H1 (cell line): ENCODE data around the gene RASGRP1. TPM values are rescaled to one million over a fixed set of nuclear protein-coding genes. Genes with fewer than 3 reads are reported as not detected.

Experiments used
- CHD1 ChIP-seq: IDR thresholded peaks from 2 replicates; pipeline ENCODE4 v1.6.1; 2012; ENCODE audit warnings: low read depth, low read length, improper control_type of control experiment
- POU5F1 ChIP-seq: IDR thresholded peaks from 2 replicates; pipeline ENCODE4 v1.6.1; 2011; ENCODE audit warnings: low read depth, mild to moderate bottlenecking, low read length, moderate library complexity
- USF2 ChIP-seq: IDR thresholded peaks from 2 replicates; pipeline ENCODE4 v1.6.1; 2011; ENCODE audit warnings: low read length, improper control_type of control experiment
- polyA plus RNA-seq, 7 experiments: library from polyadenylated mRNA; depleted of rRNA in 3 of 7; stranded (reverse) in 5 of 7; unstranded in 2 of 7; fragments of >200 nt in 5 of 7; fragments of 200-250 nt in 2 of 7; gene quantifications; 1 replicate in 5 of 7; 2 replicates in 1 of 7; 4 replicates in 1 of 7; pipeline versions ENCODE4 v1.2.1 to v1.2.3, GENCODE V29; 2011 to 2013; ENCODE audit warnings: missing spikeins in 2 of 7, mixed read lengths in 2 of 7
- total RNA-seq: library from RNA; stranded (reverse); fragmentation: NEBNext Ultra II Directional; extraction: Animal tissue kit (Norgen Biotek cat#: 25700); gene quantifications from 2 replicates; pipeline ENCODE4 v1.2.1, GENCODE V29; 2021

The RASGRP1 gene
- total and polyA plus RNA-seq, 2 of the 8 experiments (the other 6 are each of a cell fraction or from before 2014, with no cell fraction given), result 1.1 to 2.1 TPM

GRCh38 chr15:38605744-38606143 is 41.1 kb upstream of the RASGRP1 start (continued):
- no peak for TF ChIP-seq USF2
- TF ChIP-seq CHD1, result no peak
- no peak for TF ChIP-seq POU5F1
- TF ChIP-seq, all 59 proteins: peak for 0
